ENCODE measurements around the gene HSD17B1. TPM values are rescaled to one million over a fixed set of nuclear protein-coding genes. Genes with fewer than 3 reads are reported as not detected.

The HSD17B1 gene
- total and polyA plus RNA-seq, 2 of the 13 experiments (the other 11 are each of a cell fraction or from before 2014, with no cell fraction given), result 0.54 to 0.93 TPM

DNA sequence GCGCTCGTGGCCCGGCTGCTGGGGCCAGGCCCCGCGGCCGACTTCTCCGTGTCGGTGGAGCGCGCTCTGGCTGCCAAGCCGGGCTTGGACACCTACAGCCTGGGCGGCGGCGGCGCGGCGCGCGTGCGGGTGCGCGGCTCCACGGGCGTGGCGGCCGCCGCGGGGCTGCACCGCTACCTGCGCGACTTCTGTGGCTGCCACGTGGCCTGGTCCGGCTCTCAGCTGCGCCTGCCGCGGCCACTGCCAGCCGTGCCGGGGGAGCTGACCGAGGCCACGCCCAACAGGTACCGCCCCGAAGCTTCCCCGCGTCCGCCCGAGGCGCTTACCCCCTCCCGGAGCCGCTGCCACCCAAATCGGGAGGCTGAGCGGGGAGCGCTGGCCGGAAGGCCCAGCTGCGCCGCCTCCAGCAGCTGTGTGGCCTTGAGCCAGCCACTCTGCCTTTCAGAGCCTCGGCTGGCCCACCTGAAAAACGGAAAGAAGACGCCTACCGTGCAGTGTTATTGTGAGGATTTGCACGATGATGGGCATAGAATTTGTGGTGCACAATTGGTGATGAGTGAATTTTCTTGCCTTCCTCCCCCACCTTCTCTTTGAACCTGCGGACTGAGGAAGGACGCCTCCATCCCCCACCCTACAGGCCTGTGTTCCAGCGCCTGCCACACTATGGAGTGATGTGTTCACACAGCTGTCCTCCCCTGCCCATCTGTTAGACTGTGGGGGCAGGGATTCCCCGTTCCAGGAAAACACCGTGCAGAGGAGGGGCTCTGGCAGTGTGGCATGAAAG is 16.2 kb upstream of the HSD17B1 start (continued):
- TF ChIP-seq ZBTB40 (IDR thresholded peaks at IDR 0.05) (no peak), ZBTB40 (CRISPR knock-in tag; IDR thresholded peaks at IDR 0.05) (0 out of 2 replicates have a peak, but pooled peaks have one; percentile 24), RNF2 (conservative IDR thresholded peaks at IDR 0.05; ENCODE audit: low read depth) (peak; percentile 58), ZNF329 (CRISPR knock-in tag; IDR thresholded peaks at IDR 0.05; ENCODE audit: low read depth) (peak; percentile 89; the same call in 1 of the 2 replicates), ZNF20 (CRISPR knock-in tag; IDR thresholded peaks at IDR 0.05) (no peak), CHD2 (IDR thresholded peaks at IDR 0.05; ENCODE audit: low read depth, low read length) (no peak; the same call in 1 of the 2 replicates), ZNF616 (CRISPR knock-in tag; IDR thresholded peaks at IDR 0.05; ENCODE audit: low read depth) (peak; percentile 38; the same call in 1 of the 2 replicates), MXI1 (IDR thresholded peaks at IDR 0.05; ENCODE audit: borderline replicate concordance, low read depth, low read length) (peak; percentile 94; the same call in 1 of the 3 replicates), RFXAP (CRISPR knock-in tag; IDR thresholded peaks at IDR 0.05; ENCODE audit: borderline replicate concordance) (no peak; the same call in 1 of the 2 replicates), FOSL2 (CRISPR knock-in tag; IDR thresholded peaks at IDR 0.05) (peak; percentile 59), PHF5A (CRISPR knock-in tag; IDR thresholded peaks at IDR 0.05; ENCODE audit: low read depth, unreplicated experiment) (peak; percentile 50), HDAC2 (CRISPR knock-in tag; IDR thresholded peaks at IDR 0.05) (peak; percentile 84)
- TF ChIP-seq, protein P1, sequence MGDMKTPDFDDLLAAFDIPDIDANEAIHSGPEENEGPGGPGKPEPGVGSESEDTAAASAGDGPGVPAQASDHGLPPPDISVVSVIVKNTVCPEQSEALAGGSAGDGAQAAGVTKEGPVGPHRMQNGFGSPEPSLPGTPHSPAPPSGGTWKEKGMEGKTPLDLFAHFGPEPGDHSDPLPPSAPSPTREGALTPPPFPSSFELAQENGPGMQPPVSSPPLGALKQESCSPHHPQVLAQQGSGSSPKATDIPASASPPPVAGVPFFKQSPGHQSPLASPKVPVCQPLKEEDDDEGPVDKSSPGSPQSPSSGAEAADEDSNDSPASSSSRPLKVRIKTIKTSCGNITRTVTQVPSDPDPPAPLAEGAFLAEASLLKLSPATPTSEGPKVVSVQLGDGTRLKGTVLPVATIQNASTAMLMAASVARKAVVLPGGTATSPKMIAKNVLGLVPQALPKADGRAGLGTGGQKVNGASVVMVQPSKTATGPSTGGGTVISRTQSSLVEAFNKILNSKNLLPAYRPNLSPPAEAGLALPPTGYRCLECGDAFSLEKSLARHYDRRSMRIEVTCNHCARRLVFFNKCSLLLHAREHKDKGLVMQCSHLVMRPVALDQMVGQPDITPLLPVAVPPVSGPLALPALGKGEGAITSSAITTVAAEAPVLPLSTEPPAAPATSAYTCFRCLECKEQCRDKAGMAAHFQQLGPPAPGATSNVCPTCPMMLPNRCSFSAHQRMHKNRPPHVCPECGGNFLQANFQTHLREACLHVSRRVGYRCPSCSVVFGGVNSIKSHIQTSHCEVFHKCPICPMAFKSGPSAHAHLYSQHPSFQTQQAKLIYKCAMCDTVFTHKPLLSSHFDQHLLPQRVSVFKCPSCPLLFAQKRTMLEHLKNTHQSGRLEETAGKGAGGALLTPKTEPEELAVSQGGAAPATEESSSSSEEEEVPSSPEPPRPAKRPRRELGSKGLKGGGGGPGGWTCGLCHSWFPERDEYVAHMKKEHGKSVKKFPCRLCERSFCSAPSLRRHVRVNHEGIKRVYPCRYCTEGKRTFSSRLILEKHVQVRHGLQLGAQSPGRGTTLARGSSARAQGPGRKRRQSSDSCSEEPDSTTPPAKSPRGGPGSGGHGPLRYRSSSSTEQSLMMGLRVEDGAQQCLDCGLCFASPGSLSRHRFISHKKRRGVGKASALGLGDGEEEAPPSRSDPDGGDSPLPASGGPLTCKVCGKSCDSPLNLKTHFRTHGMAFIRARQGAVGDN (CRISPR knock-in tag; IDR thresholded peaks at IDR 0.05), result peak; percentile 96
- TF ChIP-seq, protein P2, sequence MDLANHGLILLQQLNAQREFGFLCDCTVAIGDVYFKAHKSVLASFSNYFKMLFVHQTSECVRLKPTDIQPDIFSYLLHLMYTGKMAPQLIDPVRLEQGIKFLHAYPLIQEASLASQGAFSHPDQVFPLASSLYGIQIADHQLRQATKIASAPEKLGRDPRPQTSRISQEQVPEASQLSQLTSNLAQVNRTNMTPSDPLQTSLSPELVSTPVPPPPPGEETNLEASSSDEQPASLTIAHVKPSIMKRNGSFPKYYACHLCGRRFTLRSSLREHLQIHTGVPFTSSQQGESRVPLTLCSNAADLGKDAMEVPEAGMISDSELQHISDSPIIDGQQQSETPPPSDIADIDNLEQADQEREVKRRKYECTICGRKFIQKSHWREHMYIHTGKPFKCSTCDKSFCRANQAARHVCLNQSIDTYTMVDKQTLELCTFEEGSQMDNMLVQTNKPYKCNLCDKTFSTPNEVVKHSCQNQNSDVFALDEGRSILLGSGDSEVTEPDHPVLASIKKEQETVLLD (CRISPR knock-in tag; IDR thresholded peaks at IDR 0.05; ENCODE audit: low read depth), result peak; percentile 81
